Mucosa of descending colon (tissue), 3 donors: ENCODE measurements around the gene MINAR1. TPM values are rescaled to one million over a fixed set of nuclear protein-coding genes. Genes with fewer than 3 reads are reported as not detected.

Experiments
- ATAC-seq: fragments of 200-7000 bp; cut with Tn5 transposase; one replicate; pipeline ENCODE4 v1.9.1; 2020; ENCODE audit warnings: mild to moderate bottlenecking, moderate library complexity
- DNase-seq, 3 donors: peaks; one replicate each; pipeline ENCODE4 v3.0.0-alpha.2; 2020
- H3K36me3 ChIP-seq: fragments of 200-600 bp; one replicate; pipeline ENCODE4 v1.8.0; 2021; ENCODE audit warnings: low read depth, mild to moderate bottlenecking
- H3K4me1 ChIP-seq: fragments of 200-600 bp; one replicate; pipeline ENCODE4 v1.8.0; 2021; ENCODE audit warnings: low read depth, mild to moderate bottlenecking
- H3K4me3 ChIP-seq: fragments of 200-600 bp; one replicate; pipeline ENCODE4 v1.8.0; 2021; ENCODE audit warnings: mild to moderate bottlenecking
- H3K9me3 ChIP-seq: fragments of 200-600 bp; one replicate; pipeline ENCODE4 v1.8.0; 2021; ENCODE audit warnings: mild to moderate bottlenecking
- CTCF ChIP-seq: fragments of 200-600 bp; IDR thresholded peaks from one replicate; pipeline ENCODE4 v1.8.0; 2022; ENCODE audit warnings: antibody characterized with exemption, mild to moderate bottlenecking
- intact Hi-C, 2 donors: fragments of 100-400 bp; cut with DNase I in 1 of 2; cut with micrococcal nuclease in 1 of 2; formaldehyde crosslinking; loops; one replicate each; pipeline versions ENCODE4 v1.11.0 to v1.11.1; 2022; cut with DNase I, micrococcal nuclease
- total RNA-seq, 3 donors: library from RNA; stranded (reverse); fragmentation: NEBNext Ultra II Directional in 2 of 3; extraction: Animal tissue kit (Norgen Biotek cat#: 25700) in 2 of 3; gene quantifications; one replicate each; pipeline versions ENCODE4 v1.2.1 to v1.2.4, GENCODE V29; 2021 to 2023
- donor health status: DM: no; HTN: no; CAD: no; lungs with moderate emphysema.
- donor health status: DM: no; HTN: no; CAD: no.
- donor health status: DM: no; HTN: yes; CAD: no.

Gene MINAR1
- total RNA-seq, 3 donors from 2014 or later = 0.24 to 0.26 (median 0.25) TPM

DNA sequence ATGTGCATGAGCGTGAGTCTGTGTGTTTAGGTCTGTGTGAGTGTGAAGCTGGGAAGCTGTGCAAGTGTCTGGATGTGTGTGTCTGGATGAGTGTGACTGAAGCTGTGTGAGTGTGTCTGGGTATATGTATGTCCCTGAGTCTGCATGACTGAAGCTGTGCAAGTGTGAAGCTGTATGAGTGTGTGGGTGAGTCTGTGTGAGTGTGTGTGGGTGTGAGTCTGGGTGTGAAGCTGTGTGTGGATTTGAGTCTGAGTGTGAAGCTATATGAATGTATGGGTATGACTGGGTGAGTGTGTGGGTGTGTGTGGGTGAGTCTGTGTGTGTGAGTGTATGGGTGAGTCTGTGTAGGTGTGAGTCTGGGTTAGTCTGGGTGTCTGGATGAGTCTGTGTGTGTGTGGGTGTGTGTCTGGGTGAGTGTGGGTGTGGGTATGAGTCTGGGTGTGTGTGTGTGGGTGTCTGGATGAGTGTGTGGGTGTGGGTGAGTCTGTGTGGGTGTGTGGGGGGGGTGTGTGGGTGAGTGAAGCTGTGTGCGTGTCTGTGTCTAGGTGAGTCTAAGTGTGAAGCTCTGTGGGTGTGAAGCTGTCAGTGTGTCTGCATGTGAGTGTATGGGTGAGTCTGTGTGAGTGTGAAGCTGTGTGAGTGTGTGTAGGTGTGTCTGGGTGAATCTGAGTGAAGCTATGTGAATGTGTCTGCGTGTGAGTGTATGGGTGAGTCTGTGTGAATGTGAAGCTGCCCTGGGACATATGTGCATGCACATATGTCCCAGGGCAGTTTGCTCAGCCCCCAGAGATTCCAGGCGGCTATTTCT is 20.3 kb downstream of the MINAR1 start:
- no peaks in the 10 kb centered on the region for H3K9me3 ChIP-seq
- ATAC-seq (no peak), DNase-seq (no peak)
- no peaks in the 10 kb centered on the region for H3K4me1 ChIP-seq
- H3K4me3 ChIP-seq = no peak overlapping the region
- intact Hi-C loops = no loop called here
- H3K36me3 ChIP-seq = no peaks in the 10 kb centered on the region
- no peak for TF ChIP-seq CTCF

- no peaks in the 10 kb centered on the region for H3K4me1 ChIP-seq
- ATAC-seq (no peak), DNase-seq (no peak)
- TF ChIP-seq CTCF = no peak
- H3K9me3 ChIP-seq = no peaks in the 10 kb centered on the region
- intact Hi-C loops = no loop called here
- no peaks in the 10 kb centered on the region for H3K36me3 ChIP-seq
- H3K4me3 ChIP-seq = no peak overlapping the region
Observed at GRCh38 chr15:79453446-79453845, 21.3 kb downstream of the MINAR1 start.

DNA sequence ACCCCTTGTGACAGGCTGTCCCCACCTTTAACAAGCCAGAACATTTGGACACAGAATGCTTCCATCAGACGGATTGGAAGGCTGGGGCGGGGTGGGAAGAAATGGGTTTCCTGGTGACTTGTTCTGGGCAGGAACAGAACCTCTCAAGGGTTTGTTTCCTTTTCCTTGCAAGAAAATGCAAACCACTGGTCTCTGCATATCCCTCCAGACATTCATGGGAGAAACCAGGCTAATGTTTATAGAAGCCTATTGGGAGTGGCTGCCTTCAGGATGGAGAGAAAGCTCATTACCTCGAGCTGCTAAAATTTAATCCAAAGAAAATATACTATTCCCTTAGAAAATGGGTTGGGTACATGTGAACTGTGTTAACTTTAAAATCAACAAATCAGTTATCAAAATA is 21.9 kb downstream of the MINAR1 start:
- Histone ChIP-seq H3K9me3 (no peaks in the 10 kb centered on the region), H3K36me3 (no peaks in the 10 kb centered on the region), H3K4me3 (no peak overlapping the region), H3K4me1 (no peaks in the 10 kb centered on the region)
- DNase-seq (no peak), ATAC-seq (no peak)
- intact Hi-C loops = no loop called here
- no peak for TF ChIP-seq CTCF

- no peak for DNase-seq
- no peak for ATAC-seq
Observed at GRCh38 chr15:79455361-79455760, 23.2 kb downstream of the MINAR1 start.

GRCh38 chr15:79455943-79456342 is 23.8 kb downstream of the MINAR1 start:
- DNase-seq = no peak
- no peaks in the 10 kb centered on the region for H3K4me1 ChIP-seq
- no peak for ATAC-seq
- no peak for TF ChIP-seq CTCF
- H3K9me3 ChIP-seq = no peaks in the 10 kb centered on the region
- no peaks in the 10 kb centered on the region for H3K36me3 ChIP-seq
- intact Hi-C loops = no loop called here
- H3K4me3 ChIP-seq = no peak overlapping the region

More at GRCh38 chr15:79455361-79455760, 23.2 kb downstream of the MINAR1 start:
- no peaks in the 10 kb centered on the region for H3K9me3 ChIP-seq
- intact Hi-C loops = no loop called here
- H3K36me3 ChIP-seq = no peaks in the 10 kb centered on the region
- no peak overlapping the region for H3K4me3 ChIP-seq
- TF ChIP-seq CTCF = no peak
- no peaks in the 10 kb centered on the region for H3K4me1 ChIP-seq
